ENCODE results near the gene RNF224. TPM values are rescaled to one million over a fixed set of nuclear protein-coding genes. Genes with fewer than 3 reads are reported as not detected.

Gene RNF224
- total RNA-seq, 2 experiments from 2014 or later, result 0.14 TPM; not detected in 1

- Mint-ChIP-seq H3K9me3 (no peaks in the 10 kb centered on the region), H3K4me1 (ENCODE audit: low read depth) (peaks cover 5% of the 10 kb centered on the region), H3K27me3 (peaks cover 11% of the 10 kb centered on the region), H3K4me3 (no peak within 1 kb of the TSS), H3K27ac (no peak within 1 kb of the TSS), H3K36me3 (ENCODE audit: low read depth) (no peaks in the 10 kb centered on the region)
- H3K36me3 ChIP-seq (ENCODE audit: insufficient read depth, low read length), result no peaks in the 10 kb centered on the region
- peaks cover 9% of the 10 kb centered on the region for H3K4me1 ChIP-seq (ENCODE audit: insufficient read depth, low read length)
- DNase-seq (no peak), ATAC-seq (ENCODE audit: poor library complexity) (no peak)
- H3K4me3 ChIP-seq (ENCODE audit: low read length), result no peak within 1 kb of the TSS
- intact Hi-C loops (cut with DNase I, micrococcal nuclease), result no loop called here
- H3K9me3 ChIP-seq (ENCODE audit: control insufficient read depth in 1 of 2, insufficient read depth in 1 of 2, low read length in 2 of 2), result peaks cover 0 to 10% of the 10 kb centered on the region in 2 experiments
- POLR2A ChIA-PET, result no interaction called here
- CTCF ChIA-PET, result no interaction called here
- no peak within 1 kb of the TSS for H3K27ac ChIP-seq (ENCODE audit: low read depth in 1 of 2, low read length in 2 of 2)
- peaks cover 3 to 16% of the 10 kb centered on the region in 2 experiments for H3K27me3 ChIP-seq (ENCODE audit: control insufficient read depth in 1 of 2, insufficient read depth in 2 of 2, low read length in 2 of 2)
- TF ChIP-seq CTCF (IDR thresholded peaks at IDR 0.05), result no peak
Measured at GRCh38 chr9:137230705-137231371, 3.5 kb downstream of the RNF224 start, which contains the start of gene SLC34A3. Gene SLC34A3 (plus strand): TSS chr9:137230901. CDS start chr9:137231703, 802 bp downstream.

GRCh38 chr9:137231372-137232039, 4.2 kb downstream of the RNF224 start:
- Histone ChIP-seq H3K27ac (ENCODE audit: low read depth in 1 of 2, low read length in 2 of 2) (no peak overlapping the region), H3K4me1 (ENCODE audit: insufficient read depth, low read length) (peaks cover 16% of the 10 kb centered on the region), H3K4me3 (ENCODE audit: low read length) (no peak overlapping the region), H3K9me3 (ENCODE audit: control insufficient read depth in 1 of 2, insufficient read depth in 1 of 2, low read length in 2 of 2) (peaks cover 0 to 10% of the 10 kb centered on the region in 2 experiments), H3K27me3 (ENCODE audit: control insufficient read depth in 1 of 2, insufficient read depth in 2 of 2, low read length in 2 of 2) (peaks cover 3 to 16% of the 10 kb centered on the region in 2 experiments), H3K36me3 (ENCODE audit: insufficient read depth, low read length) (no peaks in the 10 kb centered on the region)
- ChIA-PET POLR2A (no interaction called here), CTCF (no interaction called here)
- no peak for DNase-seq
- H3K27ac Mint-ChIP-seq, result no peak overlapping the region
- TF ChIP-seq CTCF (IDR thresholded peaks at IDR 0.05), result no peak
- no peak overlapping the region for H3K4me3 Mint-ChIP-seq
- peaks cover 5% of the 10 kb centered on the region for H3K4me1 Mint-ChIP-seq (ENCODE audit: low read depth)
- peaks cover 11% of the 10 kb centered on the region for H3K27me3 Mint-ChIP-seq
- no peak for ATAC-seq (ENCODE audit: poor library complexity)
- intact Hi-C loops (cut with DNase I, micrococcal nuclease), result no loop called here
- H3K36me3 Mint-ChIP-seq (ENCODE audit: low read depth), result no peaks in the 10 kb centered on the region
- no peaks in the 10 kb centered on the region for H3K9me3 Mint-ChIP-seq

- Mint-ChIP-seq H3K4me3 (no peak overlapping the region), H3K36me3 (ENCODE audit: low read depth) (no peaks in the 10 kb centered on the region), H3K27me3 (peaks cover 11% of the 10 kb centered on the region), H3K4me1 (ENCODE audit: low read depth) (peaks cover 5% of the 10 kb centered on the region), H3K9me3 (no peaks in the 10 kb centered on the region), H3K27ac (no peak overlapping the region)
- Histone ChIP-seq H3K4me3 (ENCODE audit: low read length) (no peak overlapping the region), H3K27me3 (ENCODE audit: control insufficient read depth in 1 of 2, insufficient read depth in 2 of 2, low read length in 2 of 2) (peaks cover 3 to 16% of the 10 kb centered on the region in 2 experiments), H3K9me3 (ENCODE audit: control insufficient read depth in 1 of 2, insufficient read depth in 1 of 2, low read length in 2 of 2) (peaks cover 0 to 10% of the 10 kb centered on the region in 2 experiments), H3K36me3 (ENCODE audit: insufficient read depth, low read length) (no peaks in the 10 kb centered on the region), H3K4me1 (ENCODE audit: insufficient read depth, low read length) (peaks cover 21% of the 10 kb centered on the region), H3K27ac (ENCODE audit: low read depth in 1 of 2, low read length in 2 of 2) (no peak overlapping the region)
- ATAC-seq (ENCODE audit: poor library complexity), result no peak
- DNase-seq, result no peak
- intact Hi-C loops (cut with DNase I, micrococcal nuclease), result no loop called here
- TF ChIP-seq CTCF (IDR thresholded peaks at IDR 0.05), result no peak
- POLR2A ChIA-PET, result no interaction called here
- CTCF ChIA-PET, result no interaction called here
Measured at GRCh38 chr9:137232101-137232500, 4.8 kb downstream of the RNF224 start.
